HL-60 (cell line): ENCODE results near the gene TMCO1.

Experiments
- CTCF ChIP-seq: IDR thresholded peaks from one replicate; pipeline ENCODE4 v1.5.1; 2011; ENCODE audit warnings: low read length, control low read depth, inconsistent platforms; ENCODE audit not compliant: insufficient read depth
- REST ChIP-seq: IDR thresholded peaks from 2 replicates; pipeline ENCODE4 v1.6.1; 2012; ENCODE audit warnings: low read depth; ENCODE audit not compliant: insufficient replicate concordance

DNA sequence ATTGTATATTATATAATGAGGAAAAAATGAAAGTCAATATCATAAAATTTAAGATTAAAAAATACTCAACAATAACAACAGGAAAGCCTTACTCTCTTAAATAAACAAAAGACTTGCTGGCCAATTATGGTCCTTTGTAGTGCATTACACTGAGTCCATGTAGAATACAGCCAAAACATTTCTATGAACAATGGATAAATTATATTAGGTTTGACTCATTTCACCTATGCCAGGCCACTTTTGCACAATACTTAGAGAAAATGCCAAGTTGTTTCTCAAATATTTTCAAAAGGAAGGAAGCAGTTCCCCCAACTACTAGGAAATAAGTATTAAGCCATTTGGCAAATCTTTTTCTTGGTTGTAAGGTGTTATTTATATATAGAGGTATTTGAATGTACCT lies 38.9 kb upstream of the TMCO1 start:
- TF ChIP-seq REST (no peak), CTCF (no peak)
